ENCODE measurements around the gene DDIT3.
A peak's percentile ranks its signal among the peaks of the same experiment; 100 is the strongest.

The DDIT3 gene

DNA sequence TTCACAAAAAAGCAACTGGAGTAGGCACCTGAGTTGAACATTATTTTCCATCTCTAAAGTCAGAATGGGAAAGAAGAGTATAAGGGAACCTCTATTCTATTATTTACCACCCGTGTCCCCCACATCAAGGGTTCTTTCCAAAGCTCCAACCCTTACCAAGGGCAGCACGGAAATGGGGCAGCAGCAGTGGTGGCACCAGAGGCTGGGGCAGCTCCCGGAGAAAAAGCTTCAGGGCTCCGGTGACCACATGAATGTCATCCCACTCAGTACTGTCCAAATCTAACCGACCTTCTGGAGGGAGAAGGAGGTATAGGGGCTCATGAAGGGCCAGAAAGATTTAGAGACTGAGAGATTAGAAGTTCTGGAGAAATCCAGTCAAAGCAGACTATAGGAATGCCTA lies 46.4 kb downstream of the DDIT3 start:
- intact Hi-C loops (cut with micrococcal nuclease) = no loop called here
- peaks cover 90% of the 10 kb centered on the region for H3K36me3 Mint-ChIP-seq (ENCODE audit: low read depth)
- no peaks in the 10 kb centered on the region for H3K9me3 Mint-ChIP-seq
- no peak overlapping the region for H3K27ac Mint-ChIP-seq
- H3K27me3 Mint-ChIP-seq = no peaks in the 10 kb centered on the region
- H3K4me1 Mint-ChIP-seq (ENCODE audit: low read depth) = peaks cover 68% of the 10 kb centered on the region
- no peak overlapping the region for H3K4me3 Mint-ChIP-seq

DNA sequence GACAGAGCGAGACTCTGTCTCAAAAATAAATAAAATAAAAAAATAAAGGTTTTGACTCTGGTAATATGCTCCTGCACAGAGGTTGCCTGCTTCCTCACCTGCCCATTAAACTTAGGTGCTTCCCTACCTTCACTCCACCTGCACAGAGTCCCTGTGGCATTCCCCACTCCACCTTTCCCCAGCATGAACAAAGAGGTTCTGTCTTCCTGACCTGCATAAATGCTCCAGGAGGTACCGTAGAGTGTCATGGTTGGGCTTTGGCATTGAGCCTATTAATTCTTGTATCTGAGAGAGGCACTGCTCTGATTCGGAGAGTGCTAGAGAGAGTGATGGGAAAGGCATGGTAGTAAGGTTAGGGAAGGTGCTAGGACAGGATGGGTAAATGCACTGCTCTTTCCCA lies 46.9 kb downstream of the DDIT3 start:
- intact Hi-C loops (cut with micrococcal nuclease) = no loop called here

DNA sequence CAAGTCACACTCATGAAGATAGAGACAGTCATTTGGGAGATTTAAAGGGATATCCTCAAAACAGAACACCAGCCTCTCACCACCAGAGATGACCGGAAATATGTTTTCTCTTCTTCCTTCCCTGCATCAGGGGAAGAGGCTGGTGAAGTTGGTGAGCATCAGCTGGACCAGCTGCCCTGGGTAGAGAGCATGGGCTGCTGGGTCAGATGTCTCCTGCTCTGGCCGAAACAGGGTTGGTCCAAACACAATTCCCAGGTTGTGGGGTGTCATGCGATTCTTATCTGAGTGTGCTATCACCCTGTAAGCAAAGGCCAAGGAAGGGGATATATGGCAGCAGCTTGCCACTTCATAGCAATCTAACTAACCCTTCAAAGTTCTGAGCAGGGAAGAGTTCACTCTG lies 47.9 kb downstream of the DDIT3 start:
- Mint-ChIP-seq H3K27ac (no peak overlapping the region), H3K4me1 (ENCODE audit: low read depth) (peaks cover 63% of the 10 kb centered on the region), H3K4me3 (no peak overlapping the region), H3K36me3 (ENCODE audit: low read depth) (peaks cover 100% of the 10 kb centered on the region), H3K9me3 (no peaks in the 10 kb centered on the region), H3K27me3 (no peaks in the 10 kb centered on the region)
- intact Hi-C loops (cut with micrococcal nuclease) = no loop called here

More for the DNA sequence above, 46.9 kb downstream of the DDIT3 start:
- H3K27me3 Mint-ChIP-seq = no peaks in the 10 kb centered on the region
- H3K4me1 Mint-ChIP-seq (ENCODE audit: low read depth) = peaks cover 65% of the 10 kb centered on the region
- H3K4me3 Mint-ChIP-seq = no peak overlapping the region
- no peaks in the 10 kb centered on the region for H3K9me3 Mint-ChIP-seq
- no peak overlapping the region for H3K27ac Mint-ChIP-seq
- peaks cover 95% of the 10 kb centered on the region for H3K36me3 Mint-ChIP-seq (ENCODE audit: low read depth)

DNA sequence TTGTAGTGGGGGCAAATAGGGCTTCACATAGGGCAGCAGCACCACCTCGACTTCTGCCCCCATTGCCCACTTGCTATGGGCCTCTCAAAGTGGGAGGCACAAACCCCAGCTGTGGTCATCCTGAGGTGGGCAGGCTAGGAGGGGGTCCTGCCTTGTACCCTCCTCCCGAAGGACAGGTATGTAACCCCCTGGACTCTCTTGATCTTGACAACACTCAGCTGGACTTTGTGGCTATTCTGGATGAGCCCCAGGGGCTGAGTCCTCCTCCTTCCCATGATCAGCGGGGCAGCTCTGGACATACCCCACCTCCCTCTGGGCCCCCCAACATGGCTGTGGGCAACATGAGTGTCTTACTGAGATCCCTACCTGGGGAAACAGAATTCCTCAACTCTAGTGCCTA lies 48.7 kb downstream of the DDIT3 start:
- Mint-ChIP-seq H3K4me1 (ENCODE audit: low read depth) (peaks cover 64% of the 10 kb centered on the region), H3K36me3 (ENCODE audit: low read depth) (peaks cover 98% of the 10 kb centered on the region), H3K27me3 (no peaks in the 10 kb centered on the region), H3K4me3 (no peak overlapping the region), H3K27ac (no peak overlapping the region), H3K9me3 (no peaks in the 10 kb centered on the region)
- intact Hi-C loops (cut with micrococcal nuclease) = no loop called here

DNA sequence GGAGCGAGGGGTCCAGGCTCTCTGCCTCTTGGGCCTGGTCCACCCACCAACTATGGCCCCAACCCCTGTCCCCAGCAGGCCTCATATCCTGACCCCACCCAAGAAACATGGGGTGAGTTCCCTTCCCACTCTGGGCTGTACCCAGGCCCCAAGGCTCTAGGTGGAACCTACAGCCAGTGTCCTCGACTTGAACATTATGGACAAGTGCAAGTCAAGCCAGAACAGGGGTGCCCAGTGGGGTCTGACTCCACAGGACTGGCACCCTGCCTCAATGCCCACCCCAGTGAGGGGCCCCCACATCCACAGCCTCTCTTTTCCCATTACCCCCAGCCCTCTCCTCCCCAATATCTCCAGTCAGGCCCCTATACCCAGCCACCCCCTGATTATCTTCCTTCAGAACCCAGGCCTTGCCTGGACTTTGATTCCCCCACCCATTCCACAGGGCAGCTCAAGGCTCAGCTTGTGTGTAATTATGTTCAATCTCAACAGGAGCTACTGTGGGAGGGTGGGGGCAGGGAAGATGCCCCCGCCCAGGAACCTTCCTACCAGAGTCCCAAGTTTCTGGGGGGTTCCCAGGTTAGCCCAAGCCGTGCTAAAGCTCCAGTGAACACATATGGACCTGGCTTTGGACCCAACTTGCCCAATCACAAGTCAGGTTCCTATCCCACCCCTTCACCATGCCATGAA lies 49.2 kb downstream of the DDIT3 start:
- H3K9me3 Mint-ChIP-seq = no peaks in the 10 kb centered on the region
- H3K36me3 Mint-ChIP-seq (ENCODE audit: low read depth) = peaks cover 92% of the 10 kb centered on the region
- H3K27ac Mint-ChIP-seq = peak overlapping the region; percentile 23
- intact Hi-C loops (cut with micrococcal nuclease) = no loop called here
- H3K27me3 Mint-ChIP-seq = no peaks in the 10 kb centered on the region
- no peak overlapping the region for H3K4me3 Mint-ChIP-seq
- peaks cover 60% of the 10 kb centered on the region for H3K4me1 Mint-ChIP-seq (ENCODE audit: low read depth)

DNA sequence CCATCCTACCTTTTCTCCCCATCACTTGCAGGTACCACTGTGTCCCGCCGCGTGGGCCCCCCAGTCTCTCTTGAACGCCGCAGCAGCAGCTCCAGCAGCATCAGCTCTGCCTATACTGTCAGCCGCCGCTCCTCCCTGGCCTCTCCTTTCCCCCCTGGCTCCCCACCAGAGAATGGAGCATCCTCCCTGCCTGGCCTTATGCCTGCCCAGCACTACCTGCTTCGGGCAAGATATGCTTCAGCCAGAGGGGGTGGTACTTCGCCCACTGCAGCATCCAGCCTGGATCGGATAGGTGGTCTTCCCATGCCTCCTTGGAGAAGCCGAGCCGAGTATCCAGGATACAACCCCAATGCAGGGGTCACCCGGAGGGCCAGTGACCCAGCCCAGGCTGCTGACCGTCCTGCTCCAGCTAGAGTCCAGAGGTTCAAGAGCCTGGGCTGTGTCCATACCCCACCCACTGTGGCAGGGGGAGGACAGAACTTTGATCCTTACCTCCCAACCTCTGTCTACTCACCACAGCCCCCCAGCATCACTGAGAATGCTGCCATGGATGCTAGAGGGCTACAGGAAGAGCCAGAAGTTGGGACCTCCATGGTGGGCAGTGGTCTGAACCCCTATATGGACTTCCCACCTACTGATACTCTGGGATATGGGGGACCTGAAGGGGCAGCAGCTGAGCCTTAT lies 49.9 kb downstream of the DDIT3 start:
- Mint-ChIP-seq H3K27me3 (peaks cover 4% of the 10 kb centered on the region), H3K36me3 (ENCODE audit: low read depth) (peaks cover 85% of the 10 kb centered on the region), H3K9me3 (no peaks in the 10 kb centered on the region), H3K4me3 (no peak overlapping the region), H3K4me1 (ENCODE audit: low read depth) (peaks cover 60% of the 10 kb centered on the region), H3K27ac (no peak overlapping the region)
- intact Hi-C loops (cut with micrococcal nuclease) = no loop called here

DNA sequence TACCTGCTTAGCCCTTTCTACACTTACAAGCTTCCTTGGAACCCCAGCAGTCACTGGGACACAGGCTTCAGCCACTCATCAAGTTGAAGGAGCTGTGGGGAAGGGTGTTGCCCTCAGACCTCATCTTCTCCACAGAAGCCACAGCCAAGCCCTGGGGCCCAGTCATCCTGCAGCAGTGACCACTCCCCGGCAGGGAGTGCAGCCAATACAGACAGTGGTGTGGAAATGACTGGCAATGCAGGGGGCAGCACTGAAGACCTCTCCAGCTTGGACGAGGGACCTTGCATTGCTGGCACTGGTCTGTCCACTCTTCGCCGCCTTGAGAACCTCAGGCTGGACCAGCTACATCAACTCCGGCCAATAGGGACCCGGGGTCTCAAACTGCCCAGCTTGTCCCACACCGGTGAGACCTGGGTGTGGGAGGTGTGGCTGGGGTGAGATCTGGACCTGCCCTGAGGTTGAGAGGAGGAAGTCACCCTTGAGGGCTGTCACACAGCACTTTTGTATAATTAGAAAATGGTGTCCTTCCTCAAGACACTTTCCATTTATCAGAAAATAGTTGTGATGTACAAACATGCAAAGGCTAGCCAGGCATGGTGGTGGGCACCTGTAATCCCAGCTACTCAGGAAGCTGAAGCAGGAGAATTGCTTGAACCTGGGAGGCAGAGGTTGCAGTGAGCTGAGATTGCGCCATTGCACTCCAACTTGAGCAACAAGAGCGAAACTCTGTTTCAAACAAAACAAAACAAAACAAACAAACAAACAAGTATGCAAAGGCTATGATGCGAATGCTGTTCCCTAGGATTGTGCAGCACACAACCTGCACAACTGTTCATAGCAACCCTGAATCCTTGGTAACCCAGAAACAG lies 50.8 kb downstream of the DDIT3 start:
- intact Hi-C loops (cut with micrococcal nuclease) = no loop called here
- H3K4me1 Mint-ChIP-seq (ENCODE audit: low read depth) = peaks cover 59% of the 10 kb centered on the region
- no peaks in the 10 kb centered on the region for H3K9me3 Mint-ChIP-seq
- H3K27me3 Mint-ChIP-seq = peaks cover 12% of the 10 kb centered on the region
- H3K27ac Mint-ChIP-seq = no peak overlapping the region
- H3K4me3 Mint-ChIP-seq = no peak overlapping the region
- H3K36me3 Mint-ChIP-seq (ENCODE audit: low read depth) = peaks cover 76% of the 10 kb centered on the region

DNA sequence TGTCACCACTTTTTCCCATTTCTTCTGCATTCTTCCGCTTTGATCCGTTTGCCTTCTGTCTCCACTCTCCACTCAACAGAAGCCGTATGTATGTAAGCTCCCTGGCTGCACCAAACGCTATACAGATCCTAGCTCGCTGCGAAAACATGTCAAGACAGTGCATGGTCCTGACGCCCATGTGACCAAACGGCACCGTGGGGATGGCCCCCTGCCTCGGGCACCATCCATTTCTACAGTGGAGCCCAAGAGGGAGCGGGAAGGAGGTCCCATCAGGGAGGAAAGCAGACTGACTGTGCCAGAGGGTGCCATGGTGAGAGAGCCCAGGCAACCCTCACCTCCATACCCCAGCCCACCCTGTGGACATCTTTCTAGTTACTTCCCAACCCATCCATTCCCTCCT lies 52.4 kb downstream of the DDIT3 start:
- Mint-ChIP-seq H3K36me3 (ENCODE audit: low read depth) (peaks cover 60% of the 10 kb centered on the region), H3K27me3 (peaks cover 14% of the 10 kb centered on the region), H3K4me1 (ENCODE audit: low read depth) (peaks cover 59% of the 10 kb centered on the region), H3K27ac (no peak overlapping the region), H3K4me3 (no peak overlapping the region), H3K9me3 (no peaks in the 10 kb centered on the region)
- intact Hi-C loops (cut with micrococcal nuclease) = no loop called here

DNA sequence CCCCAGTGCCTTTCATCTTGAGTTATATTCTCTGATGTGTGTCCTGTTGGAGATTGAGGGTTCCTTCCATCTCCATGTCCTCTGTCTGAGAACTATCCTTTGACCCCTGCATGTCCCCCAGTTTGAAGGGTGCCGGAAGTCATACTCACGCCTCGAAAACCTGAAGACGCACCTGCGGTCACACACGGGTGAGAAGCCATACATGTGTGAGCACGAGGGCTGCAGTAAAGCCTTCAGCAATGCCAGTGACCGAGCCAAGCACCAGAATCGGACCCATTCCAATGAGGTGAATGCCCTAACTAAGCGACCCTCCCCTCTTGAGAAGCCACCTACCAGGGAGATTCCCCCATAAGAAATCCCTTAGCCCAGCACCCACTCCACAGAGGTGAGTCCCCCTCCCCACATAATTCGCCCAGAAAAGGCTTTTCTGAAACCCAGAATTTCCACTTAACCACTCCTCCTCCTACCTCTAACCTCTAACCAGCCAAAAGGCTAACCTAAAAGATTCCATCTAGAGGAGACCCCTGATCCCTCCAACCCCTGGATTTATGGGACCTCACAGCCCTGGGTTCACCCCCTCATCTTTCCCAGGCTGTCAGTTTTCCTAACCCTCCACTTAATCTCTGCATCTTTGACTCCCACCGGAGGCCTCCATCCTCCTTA lies 53.0 kb downstream of the DDIT3 start:
- Mint-ChIP-seq H3K27me3 (peaks cover 14% of the 10 kb centered on the region), H3K27ac (no peak overlapping the region), H3K36me3 (ENCODE audit: low read depth) (peaks cover 55% of the 10 kb centered on the region), H3K9me3 (no peaks in the 10 kb centered on the region), H3K4me1 (ENCODE audit: low read depth) (peaks cover 65% of the 10 kb centered on the region), H3K4me3 (no peak overlapping the region)
- intact Hi-C loops (cut with micrococcal nuclease) = no loop called here
